ENCODE results near the gene SOWAHA. TPM values are rescaled to one million over a fixed set of nuclear protein-coding genes. Genes with fewer than 3 reads are reported as not detected.

The SOWAHA gene
- polyA plus RNA-seq, 2 of the 4 experiments (the other 2 are of a cell fraction), result 0.06 to 0.10 TPM

GRCh38 chr5:132782101-132782500 lies 31.0 kb upstream of the SOWAHA start (continued):
- TF ChIP-seq, protein P1, sequence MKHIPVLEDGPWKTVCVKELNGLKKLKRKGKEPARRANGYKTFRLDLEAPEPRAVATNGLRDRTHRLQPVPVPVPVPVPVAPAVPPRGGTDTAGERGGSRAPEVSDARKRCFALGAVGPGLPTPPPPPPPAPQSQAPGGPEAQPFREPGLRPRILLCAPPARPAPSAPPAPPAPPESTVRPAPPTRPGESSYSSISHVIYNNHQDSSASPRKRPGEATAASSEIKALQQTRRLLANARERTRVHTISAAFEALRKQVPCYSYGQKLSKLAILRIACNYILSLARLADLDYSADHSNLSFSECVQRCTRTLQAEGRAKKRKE (CRISPR knock-in tag; IDR thresholded peaks at IDR 0.05; ENCODE audit: low read depth), result no peak
- TF ChIP-seq NFE2L2 (conservative IDR thresholded peaks at IDR 0.05; ENCODE audit: low read length) (no peak), PHF8 (IDR thresholded peaks at IDR 0.05; ENCODE audit: borderline replicate concordance, low read depth) (no peak)

GRCh38 chr5:132785365-132785764 lies 27.7 kb upstream of the SOWAHA start:
- H3K27ac ChIP-seq, result no peak overlapping the region
- no peak for ATAC-seq
- no peak overlapping the region for H3K4me3 ChIP-seq
- no peaks in the 10 kb centered on the region for H3K9me3 ChIP-seq
- WGBS (ENCODE audit: missing lambda C conversion rate), result 67% methylated on average over 5 of the region's 5 CpGs
- FAIRE-seq, result no peak
- H3K4me1 ChIP-seq, result no peaks in the 10 kb centered on the region
- TF ChIP-seq CHD4 (IDR thresholded peaks at IDR 0.05; ENCODE audit: borderline replicate concordance), result no peak
- no peak for TF ChIP-seq MAZ (IDR thresholded peaks at IDR 0.05; ENCODE audit: borderline replicate concordance, low read depth, low read length)
- TF ChIP-seq CEBPB (IDR thresholded peaks at IDR 0.05), result no peak
- ChIA-PET CTCF (interaction anchor here (0.9 to 1.5 kb wide), 4 partner anchors 18 to 399 kb away, joined by 3 to 5 read pairs (median 3); no protein-coding TSS in a partner anchor), POLR2A (no interaction called here)
- DNase-seq (ENCODE audit: low read depth in 1 of 2, low spot score in 1 of 2), result no peak
- no peak overlapping the region for H3K4me2 ChIP-seq

DNA sequence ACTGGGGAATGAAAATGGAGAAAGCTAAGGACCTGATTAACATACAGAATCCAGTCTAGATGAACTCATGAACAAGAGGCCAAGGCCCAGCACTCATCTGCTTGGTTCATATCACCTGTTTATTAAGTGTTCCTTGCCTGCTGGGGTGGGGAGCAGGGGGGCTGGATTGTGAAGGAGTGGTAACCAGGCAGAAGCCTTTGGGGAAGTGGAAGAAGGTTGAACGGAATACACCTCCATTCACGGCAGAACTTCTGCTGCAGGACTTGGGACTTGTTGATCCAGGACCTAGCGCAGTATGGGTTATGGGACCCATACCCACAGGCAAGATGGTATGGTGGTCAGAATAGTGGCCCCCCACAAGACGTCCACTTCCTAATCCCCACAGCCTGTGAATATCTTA lies 27.2 kb upstream of the SOWAHA start:
- CTCF ChIA-PET, result interaction anchor here (0.9 to 1.5 kb wide), 2 partner anchors 22 to 399 kb away, joined by 3 read pairs; no protein-coding TSS in a partner anchor
- POLR2A ChIA-PET, result no interaction called here
- WGBS (ENCODE audit: missing lambda C conversion rate), result 73% methylated on average over 4 of the region's 4 CpGs

DNA sequence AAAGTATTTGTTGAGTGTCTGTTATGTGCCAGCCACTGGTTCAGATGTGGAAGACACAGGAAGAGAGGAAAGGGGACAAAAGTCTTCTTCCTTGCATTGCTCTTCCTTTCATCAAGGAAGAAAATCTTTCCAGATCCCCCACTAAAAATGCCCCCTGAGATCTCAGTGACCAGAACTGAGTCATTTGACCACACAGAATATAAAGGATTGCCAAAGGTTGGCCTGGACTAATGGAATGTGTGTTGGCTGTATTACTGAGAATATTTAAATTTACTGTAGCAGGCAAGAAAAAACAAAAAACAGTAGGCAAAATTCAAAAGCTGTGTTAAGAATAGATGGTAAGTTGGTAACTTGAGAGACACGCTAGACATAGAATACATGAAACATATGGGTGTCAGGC lies 26.0 kb upstream of the SOWAHA start:
- no peak for DNase-seq (ENCODE audit: low read depth in 1 of 2, low spot score in 1 of 2)
- WGBS (ENCODE audit: missing lambda C conversion rate), result 86% methylated on average over 1 of the region's 1 CpG
- H3K4me1 ChIP-seq, result no peaks in the 10 kb centered on the region
- H3K4me3 ChIP-seq, result no peak overlapping the region
- FAIRE-seq, result no peak
- no peaks in the 10 kb centered on the region for H3K9me3 ChIP-seq
- no peak overlapping the region for H3K4me2 ChIP-seq
- POLR2A ChIA-PET, result interaction anchor here (0.6 kb wide), 1 partner anchor 26 kb away, joined by 3 read pairs; the partner anchor contains the start of gene SOWAHA
- no peak for ATAC-seq
- CTCF ChIA-PET, result interaction anchor here (1.1 to 1.4 kb wide), 4 partner anchors 15 to 33 kb away, joined by 3 to 7 read pairs (median 4); no protein-coding TSS in a partner anchor
- TF ChIP-seq HDAC2 (IDR thresholded peaks at IDR 0.05) (no peak), MAFK (IDR thresholded peaks at IDR 0.05; ENCODE audit: partially characterized antibody) (no peak), MYC (IDR thresholded peaks at IDR 0.05; ENCODE audit: borderline replicate concordance, low read length) (no peak), RAD21 (conservative IDR thresholded peaks at IDR 0.05 in 1 of 2, IDR thresholded peaks at IDR 0.05 in 1 of 2) (no peak), MAX (IDR thresholded peaks at IDR 0.05) (no peak), REST (IDR thresholded peaks at IDR 0.05) (no peak), ZFP36 (IDR thresholded peaks at IDR 0.05; ENCODE audit: borderline replicate concordance, partially characterized antibody) (no peak), KDM1A (IDR thresholded peaks at IDR 0.05; ENCODE audit: low read depth) (no peak)
- H3K27ac ChIP-seq, result no peak overlapping the region

More for the DNA sequence above, 27.2 kb upstream of the SOWAHA start:
- Histone ChIP-seq H3K4me1 (no peaks in the 10 kb centered on the region), H3K4me3 (no peak overlapping the region), H3K27ac (no peak overlapping the region), H3K4me2 (no peak overlapping the region), H3K9me3 (no peaks in the 10 kb centered on the region)
- no peak for DNase-seq (ENCODE audit: low read depth in 1 of 2, low spot score in 1 of 2)
- FAIRE-seq, result no peak
- TF ChIP-seq CEBPB (IDR thresholded peaks at IDR 0.05), result no peak
- TF ChIP-seq ZFP36 (IDR thresholded peaks at IDR 0.05; ENCODE audit: borderline replicate concordance, partially characterized antibody), result no peak
- TF ChIP-seq, protein P2, sequence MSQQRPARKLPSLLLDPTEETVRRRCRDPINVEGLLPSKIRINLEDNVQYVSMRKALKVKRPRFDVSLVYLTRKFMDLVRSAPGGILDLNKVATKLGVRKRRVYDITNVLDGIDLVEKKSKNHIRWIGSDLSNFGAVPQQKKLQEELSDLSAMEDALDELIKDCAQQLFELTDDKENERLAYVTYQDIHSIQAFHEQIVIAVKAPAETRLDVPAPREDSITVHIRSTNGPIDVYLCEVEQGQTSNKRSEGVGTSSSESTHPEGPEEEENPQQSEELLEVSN (IDR thresholded peaks at IDR 0.05; ENCODE audit: borderline replicate concordance, low read depth), result no peak
- TF ChIP-seq EP300 (IDR thresholded peaks at IDR 0.05), result no peak
- no peak for TF ChIP-seq MAX (IDR thresholded peaks at IDR 0.05)
- no peak for TF ChIP-seq POLR2AphosphoS2 (conservative IDR thresholded peaks at IDR 0.05; ENCODE audit: low read length)
- no peak for TF ChIP-seq JUN (IDR thresholded peaks at IDR 0.05)
- no peak for TF ChIP-seq CBX2 (IDR thresholded peaks at IDR 0.05; ENCODE audit: borderline replicate concordance, low read depth)
- no peak for TF ChIP-seq FOSB (CRISPR knock-in tag; IDR thresholded peaks at IDR 0.05)
- no peak for TF ChIP-seq MYC (IDR thresholded peaks at IDR 0.05; ENCODE audit: borderline replicate concordance, low read length)
- ATAC-seq, result no peak
